Panc1 (cell line): ENCODE results near the gene COL28A1.

ENCODE experiments used
- CTCF ChIP-seq: fragments of 450-650 bp; IDR thresholded peaks from 2 replicates; pipeline ENCODE4 v1.5.1; 2017; ENCODE audit warnings: mild to moderate bottlenecking
- POLR2AphosphoS5 ChIP-seq: IDR thresholded peaks from 2 replicates; pipeline ENCODE4 v1.6.1; 2012; ENCODE audit warnings: mild to moderate bottlenecking, low read depth, low read length, moderate library complexity
- REST ChIP-seq, 2 experiments: IDR thresholded peaks; 2 replicates each; pipeline ENCODE4 v1.6.1; 2011 to 2012; ENCODE audit warnings: low read depth in 2 of 2, control low read depth in 1 of 2, low read length in 1 of 2, mild to moderate bottlenecking in 1 of 2, moderate library complexity in 1 of 2; ENCODE audit not compliant: insufficient read depth in 1 of 2
- SIN3A ChIP-seq: IDR thresholded peaks from 2 replicates; pipeline ENCODE4 v1.6.1; 2012; ENCODE audit warnings: low read depth, mild to moderate bottlenecking, low read length, moderate library complexity, borderline replicate concordance; ENCODE audit not compliant: insufficient read depth
- TCF7L2 ChIP-seq: IDR thresholded peaks from 2 replicates; pipeline ENCODE4 v1.6.1; 2011; ENCODE audit warnings: mild to moderate bottlenecking, low read depth, low read length, inconsistent platforms

GRCh38 chr7:7349156-7349555, 186.5 kb downstream of the COL28A1 start:
- TF ChIP-seq CTCF: no peak
- TF ChIP-seq SIN3A: no peak
- no peak for TF ChIP-seq POLR2AphosphoS5
- TF ChIP-seq REST (IDR thresholded peaks at IDR 0.05; ENCODE audit: insufficient read depth in 1 of 2, low read depth in 2 of 2, low read length in 1 of 2): no peak
- TF ChIP-seq TCF7L2: no peak
